HEK293T (cell line): ENCODE data around the gene ALPP.

Source experiments
- ARNT ChIP-seq: fragments of 450-650 bp; IDR thresholded peaks from 2 replicates; pipeline ENCODE4 v1.6.1; 2017; ENCODE audit warnings: mild to moderate bottlenecking
- BHLHE40 ChIP-seq: fragments of 450-650 bp; IDR thresholded peaks from 2 replicates; pipeline ENCODE4 v1.6.1; 2016; ENCODE audit warnings: mild to moderate bottlenecking, moderate library complexity, borderline replicate concordance
- CTBP1 ChIP-seq: fragments of 450-650 bp; IDR thresholded peaks from 2 replicates; pipeline ENCODE4 v1.6.1; 2016; ENCODE audit warnings: borderline replicate concordance
- ELF4 ChIP-seq: fragments of 450-650 bp; IDR thresholded peaks from 2 replicates; pipeline ENCODE4 v1.6.1; 2017; ENCODE audit warnings: antibody characterized with exemption
- FOXM1 ChIP-seq: fragments of 450-650 bp; IDR thresholded peaks from 2 replicates; pipeline ENCODE4 v1.6.1; 2017; ENCODE audit warnings: mild to moderate bottlenecking, borderline replicate concordance
- HDGF ChIP-seq: fragments of 450-650 bp; IDR thresholded peaks from 2 replicates; pipeline ENCODE4 v1.6.1; 2017; ENCODE audit warnings: antibody characterized with exemption, borderline replicate concordance
- L3MBTL2 ChIP-seq: fragments of 450-650 bp; conservative IDR thresholded peaks from 2 replicates; pipeline ENCODE4 v1.6.1; 2016; ENCODE audit warnings: mild to moderate bottlenecking
- LEF1 ChIP-seq: fragments of 450-650 bp; IDR thresholded peaks from 2 replicates; pipeline ENCODE4 v1.6.1; 2017; ENCODE audit warnings: mild to moderate bottlenecking, borderline replicate concordance
- NFRKB ChIP-seq: fragments of 450-650 bp; IDR thresholded peaks from 2 replicates; pipeline ENCODE4 v1.6.1; 2016; ENCODE audit warnings: mild to moderate bottlenecking, moderate library complexity
- PKNOX1 ChIP-seq: fragments of 450-650 bp; IDR thresholded peaks from 2 replicates; pipeline ENCODE4 v1.6.1; 2016
- SP1 ChIP-seq: fragments of 450-650 bp; IDR thresholded peaks from 2 replicates; pipeline ENCODE4 v1.6.1; 2017
- SUZ12 ChIP-seq: fragments of 450-650 bp; IDR thresholded peaks from 2 replicates; pipeline ENCODE4 v1.6.1; 2016; ENCODE audit warnings: mild to moderate bottlenecking
- TARDBP ChIP-seq: fragments of 450-650 bp; IDR thresholded peaks from 2 replicates; pipeline ENCODE4 v1.6.1; 2016
- ZNF384 ChIP-seq: fragments of 450-650 bp; IDR thresholded peaks from 2 replicates; pipeline ENCODE4 v1.6.1; 2016

GRCh38 chr2:232416521-232417470, 38.2 kb downstream of the ALPP start:
- TF ChIP-seq HDGF (no peak), FOXM1 (no peak), LEF1 (no peak), PKNOX1 (no peak), SP1 (no peak), ZNF384 (no peak), TARDBP (no peak), SUZ12 (no peak), NFRKB (no peak), ARNT (no peak), BHLHE40 (no peak), ELF4 (no peak), CTBP1 (no peak), L3MBTL2 (no peak)
